Ovary (tissue), 9 donors: ENCODE results near the gene ALKBH6. TPM values are rescaled to one million over a fixed set of nuclear protein-coding genes. Genes with fewer than 3 reads are reported as not detected.

ENCODE experiments used
- DNase-seq, 5 donors: peaks; one replicate each; pipeline ENCODE4 v3.0.0-alpha.2; 2019 to 2020
- H3K27ac ChIP-seq, 2 donors: fragments of 200-600 bp; one replicate each; pipeline versions ENCODE4 v1.5.1 to v1.8.0; 2019 to 2022
- H3K27me3 ChIP-seq: fragments of 200-600 bp; one replicate; pipeline ENCODE4 v1.8.0; 2022
- H3K36me3 ChIP-seq: fragments of 200-600 bp; sonication (generic); one replicate; pipeline ENCODE4 v1.5.1; 2019
- H3K4me1 ChIP-seq: one replicate; pipeline ENCODE4 v1.8.1; 2013; ENCODE audit warnings: mild to moderate bottlenecking, moderate library complexity; ENCODE audit not compliant: insufficient read depth
- H3K4me3 ChIP-seq: fragments of 200-600 bp; sonication (generic); one replicate; pipeline ENCODE4 v1.5.1; 2017
- H3K9me3 ChIP-seq, 2 donors: fragments of 200-600 bp in 1 of 2; sonication (generic) in 1 of 2; one replicate each; pipeline versions ENCODE4 v1.5.1 to v1.8.1; 2013 to 2019; ENCODE audit warnings: mild to moderate bottlenecking in 1 of 2, moderate library complexity in 1 of 2
- CTCF ChIP-seq, 3 donors: fragments of 450-650 bp in 2 of 3; fragments of 200-600 bp in 1 of 3; IDR thresholded peaks; one replicate each; pipeline versions ENCODE4 v1.5.1 to v1.8.0; 2016 to 2022; ENCODE audit warnings: antibody characterized with exemption in 3 of 3, mild to moderate bottlenecking in 1 of 3
- EP300 ChIP-seq: sonication (generic); formaldehyde crosslinking; IDR thresholded peaks from one replicate; pipeline ENCODE4 v1.6.1; 2017; ENCODE audit warnings: antibody characterized with exemption
- POLR2A ChIP-seq: fragments of 450-650 bp; IDR thresholded peaks from one replicate; pipeline ENCODE4 v1.6.1; 2017; ENCODE audit warnings: antibody characterized with exemption, mild to moderate bottlenecking, moderate library complexity
- WGBS, 3 donors: extraction: QIAGEN DNeasy Blood & Tissue Kit in 1 of 3; methylation state at CpG; one replicate each; pipeline versions ENCODE4 v1.1.5 to v1.1.7; 2013 to 2017; 5-methylcytosine and 5-hydroxymethylcytosine counted together
- intact Hi-C, 4 donors: fragments of 100-400 bp; cut with DNase I; formaldehyde crosslinking; loops; one replicate each; pipeline versions ENCODE4 v1.11.0 to v1.15.1; 2022 to 2023
- polyA plus RNA-seq, 2 donors: library from polyadenylated mRNA; stranded (reverse); fragments of 200-250 nt in 1 of 2; fragments of 350-450 nt in 1 of 2; fragmentation: Illumina TruSeq in 1 of 2; extraction: RNeasy Lipid Tissue Mini Kit (QIAGEN cat#74804) in 1 of 2; gene quantifications; one replicate each; pipeline ENCODE4 v1.2.3, GENCODE V29; 2013 to 2014
- total RNA-seq, 7 donors: library from RNA; depleted of rRNA in 2 of 7; stranded (reverse); fragments of >200 nt in 2 of 7; fragmentation: NEBNext Ultra II Directional in 3 of 7; extraction: Animal tissue kit (Norgen Biotek cat#: 25700) in 3 of 7; gene quantifications; one replicate each; pipeline versions ENCODE4 v1.1.0 to v1.2.4, GENCODE V29; 2016 to 2023
- donor health status: DM: no; HTN: no; CAD: no; lungs with moderate emphysema.
- donor health status: DM: no; HTN: no; CAD: no.
- donor health status: Bipolar disorder and iron deficiency.
- donor health status: DM: yes; HTN: yes; CAD: no.
- donor health status: DM: no; HTN: no; CAD: no.
- donor health status: DM: yes; HTN: yes; CAD: no.

Gene ALKBH6
- total and polyA plus RNA-seq, 9 donors: 12.7 to 25.5 (median 18.3) TPM

GRCh38 chr19:35959968-35960320 lies 54.1 kb downstream of the ALKBH6 start:
- TF ChIP-seq POLR2A (no peak), EP300 (no peak), CTCF (IDR thresholded peaks at IDR 0.05) (no peak)
- Histone ChIP-seq H3K27me3 (no peaks in the 10 kb centered on the region), H3K4me1 (peaks cover 7% of the 10 kb centered on the region), H3K36me3 (no peaks in the 10 kb centered on the region), H3K27ac (no peak overlapping the region), H3K4me3 (no peak overlapping the region), H3K9me3 (no peaks in the 10 kb centered on the region)
- WGBS, 3 donors: 17 to 33% (median 27%) methylated on average over 20 of the region's 20 CpGs
- intact Hi-C loops: no loop called here
- DNase-seq: no peak

Other genes starting within 250 kb of the ALKBH6 start
- gene ARHGAP33, start 238.6 kb downstream of the ALKBH6 start, total RNA-seq: 10 to 100 TPM; 14.7 to 52.7 (median 46.1) TPM
- 10 to 100 TPM in 1 of 2 donors, under 1 TPM in 1; 0.95 to 18.5 TPM for gene ARHGAP33, start 238.6 kb downstream of the ALKBH6 start, polyA plus RNA-seq
- gene PRODH2, start 201.4 kb downstream of the ALKBH6 start, total RNA-seq: under 1 TPM in 1 of 7 donors, not detected in 6; 0.41 TPM
- not detected for gene PRODH2, start 201.4 kb downstream of the ALKBH6 start, polyA plus RNA-seq
- 1 to 10 TPM in 1 of 7 donors, under 1 TPM in 1, not detected in 5; 0.12 to 1.0 TPM for gene NPHS1, start 161.7 kb downstream of the ALKBH6 start, total RNA-seq
- under 1 TPM in 1 of 2 donors, not detected in 1; 0.01 TPM for gene NPHS1, start 161.7 kb downstream of the ALKBH6 start, polyA plus RNA-seq
- gene KIRREL2, start 157.3 kb downstream of the ALKBH6 start, total RNA-seq: under 1 TPM in 2 of 7 donors, not detected in 5; 0.12 to 0.15 TPM
- under 1 TPM; 0.02 to 0.05 TPM for gene KIRREL2, start 157.3 kb downstream of the ALKBH6 start, polyA plus RNA-seq
- 10 to 100 TPM in 1 of 7 donors, 1 to 10 TPM in 3, under 1 TPM in 3; 0.55 to 10.1 (median 1.5) TPM for gene APLP1, start 145.6 kb downstream of the ALKBH6 start, total RNA-seq
- gene APLP1, start 145.6 kb downstream of the ALKBH6 start, polyA plus RNA-seq: 1 to 10 TPM; 1.6 to 3.0 TPM
- 10 to 100 TPM; 10.4 to 23.7 (median 14.6) TPM for gene NFKBID, start 113.7 kb downstream of the ALKBH6 start, total RNA-seq
- gene NFKBID, start 113.7 kb downstream of the ALKBH6 start, polyA plus RNA-seq: 1 to 10 TPM; 4.8 to 5.0 TPM
- 1 to 10 TPM in 6 of 7 donors, under 1 TPM in 1; 0.92 to 6.3 (median 5.5) TPM for gene HCST, start 111.7 kb downstream of the ALKBH6 start, total RNA-seq
- gene HCST, start 111.7 kb downstream of the ALKBH6 start, polyA plus RNA-seq: 1 to 10 TPM; 8.5 to 9.2 TPM
- 10 to 100 TPM in 6 of 7 donors, 1 to 10 TPM in 1; 9.2 to 41.5 (median 31.4) TPM for gene TYROBP, start 105.9 kb downstream of the ALKBH6 start, total RNA-seq
- 100 to 1,000 TPM in 1 of 2 donors, 10 to 100 TPM in 1; 55.1 to 135 TPM for gene TYROBP, start 105.9 kb downstream of the ALKBH6 start, polyA plus RNA-seq
- gene LRFN3, start 77.8 kb downstream of the ALKBH6 start, total RNA-seq: 10 to 100 TPM; 10.6 to 31.2 (median 21.9) TPM
- 10 to 100 TPM in 1 of 2 donors, 1 to 10 TPM in 1; 6.4 to 13.4 TPM for gene LRFN3, start 77.8 kb downstream of the ALKBH6 start, polyA plus RNA-seq
- 10 to 100 TPM; 17.0 to 78.6 (median 20.2) TPM for gene SDHAF1, start 19.0 kb downstream of the ALKBH6 start, total RNA-seq
- 10 to 100 TPM; 11.2 to 21.6 TPM for gene SDHAF1, start 19.0 kb downstream of the ALKBH6 start, polyA plus RNA-seq
- 1 to 10 TPM in 4 of 7 donors, under 1 TPM in 3; 0.43 to 2.6 (median 1.7) TPM for gene SYNE4, start 5.4 kb downstream of the ALKBH6 start, total RNA-seq
- gene SYNE4, start 5.4 kb downstream of the ALKBH6 start, polyA plus RNA-seq: under 1 TPM; 0.37 to 0.48 TPM
- gene CLIP3, start 18.7 kb upstream of the ALKBH6 start, total RNA-seq: 10 to 100 TPM; 16.1 to 82.5 (median 54.9) TPM
- gene CLIP3, start 18.7 kb upstream of the ALKBH6 start, polyA plus RNA-seq: 10 to 100 TPM; 34.3 to 91.3 TPM
- 1 to 10 TPM; 5.3 to 7.9 (median 6.5) TPM for gene THAP8, start 40.1 kb upstream of the ALKBH6 start, total RNA-seq
- gene THAP8, start 40.1 kb upstream of the ALKBH6 start, polyA plus RNA-seq: 1 to 10 TPM; 1.9 to 5.9 TPM
- 1 to 10 TPM in 2 of 7 donors, under 1 TPM in 5; 0.24 to 1.0 (median 0.69) TPM for gene WDR62, start 40.7 kb upstream of the ALKBH6 start, total RNA-seq
- under 1 TPM; 0.18 to 0.51 TPM for gene WDR62, start 40.7 kb upstream of the ALKBH6 start, polyA plus RNA-seq
- gene OVOL3, start 96.9 kb upstream of the ALKBH6 start, total RNA-seq: not detected
- not detected for gene OVOL3, start 96.9 kb upstream of the ALKBH6 start, polyA plus RNA-seq
- gene POLR2I, start 100.7 kb upstream of the ALKBH6 start, total RNA-seq: 10 to 100 TPM; 61.4 to 84.8 (median 70.0) TPM
- 10 to 100 TPM; 49.4 to 73.8 TPM for gene POLR2I, start 100.7 kb upstream of the ALKBH6 start, polyA plus RNA-seq
- 100 to 1,000 TPM in 6 of 7 donors, 10 to 100 TPM in 1; 94.3 to 160 (median 144) TPM for gene TBCB, start 101.3 kb upstream of the ALKBH6 start, total RNA-seq
- gene TBCB, start 101.3 kb upstream of the ALKBH6 start, polyA plus RNA-seq: 100 to 1,000 TPM; 124 to 175 TPM
- 100 to 1,000 TPM in 6 of 7 donors, 10 to 100 TPM in 1; 69.4 to 571 (median 488) TPM for gene CAPNS1, start 125.9 kb upstream of the ALKBH6 start, total RNA-seq
- 100 to 1,000 TPM; 424 to 783 TPM for gene CAPNS1, start 125.9 kb upstream of the ALKBH6 start, polyA plus RNA-seq
- 10 to 100 TPM; 39.9 to 81.4 (median 56.7) TPM for gene COX7A1, start 138.2 kb upstream of the ALKBH6 start, total RNA-seq
- 10 to 100 TPM; 31.4 to 36.0 TPM for gene COX7A1, start 138.2 kb upstream of the ALKBH6 start, polyA plus RNA-seq
- 10 to 100 TPM in 1 of 7 donors, 1 to 10 TPM in 6; 3.6 to 10.1 (median 7.6) TPM for gene ZNF565, start 200.5 kb upstream of the ALKBH6 start, total RNA-seq
- gene ZNF565, start 200.5 kb upstream of the ALKBH6 start, polyA plus RNA-seq: 1 to 10 TPM; 4.1 to 6.9 TPM
- 10 to 100 TPM; 52.0 to 73.8 (median 57.7) TPM for gene ZNF146, start 200.9 kb upstream of the ALKBH6 start, total RNA-seq
- 10 to 100 TPM; 38.1 to 56.2 TPM for gene ZNF146, start 200.9 kb upstream of the ALKBH6 start, polyA plus RNA-seq